H9 (cell line): ENCODE results near the gene TRIM34. TPM values are rescaled to one million over a fixed set of nuclear protein-coding genes. Genes with fewer than 3 reads are reported as not detected.

Experiments
- DNase-seq: peaks from one replicate; pipeline ENCODE4 v3.0.0-alpha.2; 2017
- H2AFZ ChIP-seq: one replicate; pipeline ENCODE4 v1.6.1; 2013; ENCODE audit warnings: mild to moderate bottlenecking, low read length, control low read depth, moderate library complexity
- H2AK5ac ChIP-seq: 2 replicates; pipeline ENCODE4 v1.6.1; 2013; ENCODE audit warnings: low read length, control low read depth, mixed read lengths; ENCODE audit not compliant: insufficient read length
- H2BK120ac ChIP-seq: one replicate; pipeline ENCODE4 v1.6.1; 2013; ENCODE audit warnings: low read depth, mild to moderate bottlenecking, low read length, control low read depth, inconsistent platforms; ENCODE audit not compliant: poor library complexity, severe bottlenecking
- H2BK12ac ChIP-seq: 2 replicates; pipeline ENCODE4 v1.6.1; 2013; ENCODE audit warnings: low read length, control low read depth, mixed read lengths, low read depth; ENCODE audit not compliant: insufficient read length
- H2BK15ac ChIP-seq: 2 replicates; pipeline ENCODE4 v1.6.1; 2013; ENCODE audit warnings: low read depth, low read length, control low read depth
- H2BK20ac ChIP-seq: one replicate; pipeline ENCODE4 v1.6.1; 2013; ENCODE audit warnings: low read depth, mild to moderate bottlenecking, low read length, control low read depth, inconsistent platforms; ENCODE audit not compliant: poor library complexity, severe bottlenecking
- H2BK5ac ChIP-seq: 2 replicates; pipeline ENCODE4 v1.6.1; 2013; ENCODE audit warnings: low read length, control low read depth, mixed read lengths; ENCODE audit not compliant: insufficient read length
- H3K14ac ChIP-seq: 2 replicates; pipeline ENCODE4 v1.6.1; 2013; ENCODE audit warnings: low read length, control low read depth; ENCODE audit not compliant: insufficient read depth
- H3K18ac ChIP-seq: 2 replicates; pipeline ENCODE4 v1.6.1; 2013; ENCODE audit warnings: low read depth, mild to moderate bottlenecking, mixed read lengths, low read length, control low read depth; ENCODE audit not compliant: insufficient read length
- H3K23ac ChIP-seq: 2 replicates; pipeline ENCODE4 v1.6.1; 2013; ENCODE audit warnings: low read length, control low read depth, mixed read lengths, low read depth; ENCODE audit not compliant: insufficient read length
- H3K23me2 ChIP-seq: 2 replicates; pipeline ENCODE4 v1.6.1; 2013; ENCODE audit warnings: low read depth, mild to moderate bottlenecking, mixed read lengths, low read length, control low read depth; ENCODE audit not compliant: insufficient read length, poor library complexity, severe bottlenecking
- H3K27ac ChIP-seq: 2 replicates; pipeline ENCODE4 v1.5.1; 2013; ENCODE audit warnings: low read length, control low read depth, mixed read lengths, low read depth; ENCODE audit not compliant: insufficient read length
- H3K27me3 ChIP-seq: 2 replicates; pipeline ENCODE4 v1.6.1; 2013; ENCODE audit warnings: low read length, control low read depth, inconsistent platforms; ENCODE audit not compliant: insufficient read depth
- H3K4ac ChIP-seq: 2 replicates; pipeline ENCODE4 v1.6.1; 2013; ENCODE audit warnings: low read depth, mild to moderate bottlenecking, control low read depth, inconsistent platforms, low read length, moderate library complexity
- H3K4me1 ChIP-seq: 2 replicates; pipeline ENCODE4 v1.6.1; 2013; ENCODE audit warnings: low read length, control low read depth, inconsistent platforms; ENCODE audit not compliant: insufficient read depth
- H3K4me2 ChIP-seq: 2 replicates; pipeline ENCODE4 v1.6.1; 2013; ENCODE audit warnings: low read length, control low read depth, mixed read lengths; ENCODE audit not compliant: insufficient read length, insufficient read depth
- H3K56ac ChIP-seq: 2 replicates; pipeline ENCODE4 v1.6.1; 2013; ENCODE audit warnings: low read depth, mild to moderate bottlenecking, mixed read lengths, low read length, control low read depth; ENCODE audit not compliant: insufficient read length
- H3K79me1 ChIP-seq: 2 replicates; pipeline ENCODE4 v1.6.1; 2013; ENCODE audit warnings: low read depth, mild to moderate bottlenecking, moderate library complexity, low read length, control low read depth, inconsistent platforms; ENCODE audit not compliant: insufficient read depth, poor library complexity, severe bottlenecking
- H3K79me2 ChIP-seq: 2 replicates; pipeline ENCODE4 v1.6.1; 2013; ENCODE audit warnings: low read length, control low read depth, inconsistent platforms; ENCODE audit not compliant: insufficient read depth
- H3K9ac ChIP-seq: 2 replicates; pipeline ENCODE4 v1.6.1; 2013; ENCODE audit warnings: low read length, control low read depth, mixed read lengths; ENCODE audit not compliant: insufficient read length; ENCODE audit errors: extremely low read depth
- H3K9me3 ChIP-seq: one replicate; pipeline ENCODE4 v1.6.1; 2013; ENCODE audit warnings: low read depth, low read length, inconsistent platforms; ENCODE audit not compliant: control insufficient read depth
- H3T11ph ChIP-seq: one replicate; pipeline ENCODE4 v1.6.1; 2013; ENCODE audit warnings: mild to moderate bottlenecking, low read length, control low read depth, inconsistent platforms
- H4K20me1 ChIP-seq: one replicate; pipeline ENCODE4 v1.6.1; 2013; ENCODE audit not compliant: control insufficient read depth, insufficient read length, insufficient read depth
- H4K5ac ChIP-seq: 2 replicates; pipeline ENCODE4 v1.6.1; 2013; ENCODE audit warnings: low read depth, mild to moderate bottlenecking, mixed read lengths, low read length, control low read depth; ENCODE audit not compliant: insufficient read length
- H4K8ac ChIP-seq: replicated peaks from 2 replicates; pipeline ENCODE4 v1.6.1; 2013; ENCODE audit warnings: low read length, control low read depth, mixed read lengths, low read depth; ENCODE audit not compliant: insufficient read length
- H4K91ac ChIP-seq: 2 replicates; pipeline ENCODE4 v1.6.1; 2013; ENCODE audit warnings: low read depth, mild to moderate bottlenecking, moderate library complexity, mixed read lengths, low read length, control low read depth; ENCODE audit not compliant: insufficient read length
- H3K27ac Mint-ChIP-seq, 3 experiments: 2 replicates in 2 of 3; 3 replicates in 1 of 3; pipeline ENCODE4 v1.8.0; 2020 to 2021; ENCODE audit warnings: mixed read lengths in 3 of 3, mild to moderate bottlenecking in 1 of 3, moderate library complexity in 1 of 3
- H3K27me3 Mint-ChIP-seq: 2 replicates; pipeline ENCODE4 v1.8.0; 2021; ENCODE audit warnings: low read depth, mild to moderate bottlenecking, moderate library complexity, mixed read lengths
- H3K36me3 Mint-ChIP-seq, 3 experiments: 2 replicates in 2 of 3; 3 replicates in 1 of 3; pipeline ENCODE4 v1.8.0; 2020 to 2021; ENCODE audit warnings: low read depth in 3 of 3, mixed read lengths in 3 of 3; ENCODE audit not compliant: insufficient read depth in 1 of 3
- H3K4me1 Mint-ChIP-seq, 2 experiments: 2 replicates each; pipeline ENCODE4 v1.8.0; 2020; ENCODE audit warnings: mixed read lengths in 2 of 2
- H3K4me3 Mint-ChIP-seq, 2 experiments: 2 replicates in 1 of 2; 3 replicates in 1 of 2; pipeline ENCODE4 v1.8.0; 2020 to 2021; ENCODE audit warnings: mild to moderate bottlenecking in 2 of 2, mixed read lengths in 2 of 2, moderate library complexity in 1 of 2
- H3K9me3 Mint-ChIP-seq, 2 experiments: 2 replicates in 1 of 2; 3 replicates in 1 of 2; pipeline ENCODE4 v1.8.0; 2020; ENCODE audit warnings: mild to moderate bottlenecking in 2 of 2, mixed read lengths in 2 of 2, moderate library complexity in 1 of 2
- CTCF ChIP-seq: fragments of 200-600 bp; sonication (generic); conservative IDR thresholded peaks from 3 replicates; pipeline ENCODE4 v1.8.0; 2021; ENCODE audit warnings: antibody characterized with exemption, mild to moderate bottlenecking
- WGBS: extraction: QIAGEN DNeasy Blood & Tissue Kit; methylation state at CpG from one replicate; pipeline ENCODE4 v1.1.7; 2013; ENCODE audit warnings: missing lambda C conversion rate, low lambda C conversion rate, mixed read lengths; ENCODE audit not compliant: insufficient read length; ENCODE audit errors: extremely low coverage; 5-methylcytosine and 5-hydroxymethylcytosine counted together
- total RNA-seq: library from RNA; stranded (reverse); gene quantifications from 2 replicates; pipeline ENCODE4 v1.2.1, GENCODE V29; 2021

Gene TRIM34
- total RNA-seq, 1 experiment from 2014 or later: 0.59 TPM

- no peak overlapping the region for H4K5ac ChIP-seq
- no peaks in the 10 kb centered on the region for H3K9me3 ChIP-seq
- no CpG with 5 or more reads among the region's 3 CpGs for WGBS
- H3K23me2 ChIP-seq: no peaks in the 10 kb centered on the region
- H2BK12ac ChIP-seq: no peak overlapping the region
- no peak overlapping the region for H3K27ac ChIP-seq
- no peak overlapping the region for H2BK20ac ChIP-seq
- H3K36me3 Mint-ChIP-seq: no peaks in the 10 kb centered on the region
- H3K4me1 ChIP-seq: no peaks in the 10 kb centered on the region
- no peak overlapping the region for H4K8ac ChIP-seq
- no peak overlapping the region for H3K56ac ChIP-seq
- H3K4me2 ChIP-seq: no peak overlapping the region
- no peak overlapping the region for H3T11ph ChIP-seq
- H2BK5ac ChIP-seq: no peak overlapping the region
- H3K18ac ChIP-seq: no peak overlapping the region
- H3K4ac ChIP-seq: no peak overlapping the region
- no peak for TF ChIP-seq CTCF
- no peaks in the 10 kb centered on the region for H3K4me1 Mint-ChIP-seq
- H3K4me3 Mint-ChIP-seq: no peak overlapping the region
- no peak overlapping the region for H3K14ac ChIP-seq
- no peaks in the 10 kb centered on the region for H3K9me3 Mint-ChIP-seq
- H3K23ac ChIP-seq: no peak overlapping the region
- H2AK5ac ChIP-seq: no peak overlapping the region
- no peaks in the 10 kb centered on the region for H3K27me3 ChIP-seq
- H4K20me1 ChIP-seq: no peaks in the 10 kb centered on the region
- no peak for DNase-seq
- no peaks in the 10 kb centered on the region for H3K79me1 ChIP-seq
- H4K91ac ChIP-seq: no peak overlapping the region
- H3K79me2 ChIP-seq: no peaks in the 10 kb centered on the region
- H2AFZ ChIP-seq: no peak overlapping the region
- no peak overlapping the region for H2BK15ac ChIP-seq
- H3K27ac Mint-ChIP-seq: no peak overlapping the region
- H2BK120ac ChIP-seq: no peak overlapping the region
- H3K9ac ChIP-seq: no peak overlapping the region
- H3K27me3 Mint-ChIP-seq: no peaks in the 10 kb centered on the region
Observed at GRCh38 chr11:5646139-5646538, 21.3 kb downstream of the TRIM34 start.
